ENCODE measurements around the gene KIAA1671.
"Not testable (repeated sequence)": the region's sequence is repeated elsewhere in the genome, so short reads cannot be mapped to it uniquely, and the experiment has no call there.

The KIAA1671 gene

DNA sequence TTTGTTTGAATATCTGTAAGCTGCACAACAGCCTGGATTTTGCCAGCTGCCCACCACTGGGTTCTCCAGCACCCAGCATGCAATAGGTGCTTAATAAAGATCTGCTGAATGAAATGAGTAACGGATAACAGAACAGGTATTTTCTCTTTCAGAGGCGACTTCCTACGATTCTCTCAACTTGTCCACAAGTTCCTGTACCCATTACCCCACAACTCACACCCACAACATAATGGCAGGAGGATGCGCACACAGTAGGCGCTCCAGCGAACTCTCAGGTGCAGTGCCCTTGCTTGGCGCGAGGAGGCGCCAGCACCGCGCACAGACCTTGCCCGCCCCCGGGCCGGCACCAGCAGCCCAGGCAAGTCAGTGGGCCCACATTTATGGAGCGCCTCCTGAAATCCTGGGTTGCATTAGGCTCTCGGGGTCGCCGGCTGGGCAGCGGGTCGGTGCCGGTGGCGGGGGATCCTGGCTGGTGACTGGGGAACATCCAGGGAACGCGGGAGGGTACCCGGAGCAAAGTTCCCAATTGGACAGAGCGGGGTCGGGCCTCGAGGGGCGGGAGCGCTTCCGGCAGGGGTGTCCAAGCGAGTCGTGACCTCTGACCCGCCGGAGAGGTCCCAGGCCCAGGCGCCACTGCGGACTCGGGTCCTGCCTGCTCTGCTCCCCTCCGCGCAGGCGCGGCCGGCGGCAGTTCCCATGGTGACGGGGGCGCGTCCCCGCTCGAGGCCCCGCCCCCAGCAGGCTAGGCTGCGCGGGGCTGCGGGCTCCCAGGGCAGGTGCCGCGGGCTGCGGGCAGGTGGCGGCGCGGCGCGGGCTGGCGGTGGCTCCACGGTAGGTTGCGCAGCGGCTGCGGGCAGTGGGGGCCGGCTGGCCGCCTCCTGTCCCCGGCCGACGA, at the start of gene KIAA1671:
Gene KIAA1671, plus strand, starts transcription at position 775 of the 895 bp plus-strand sequence. CDS start 75,284 bp downstream, outside the sequence.
- no peak for FAIRE-seq

DNA sequence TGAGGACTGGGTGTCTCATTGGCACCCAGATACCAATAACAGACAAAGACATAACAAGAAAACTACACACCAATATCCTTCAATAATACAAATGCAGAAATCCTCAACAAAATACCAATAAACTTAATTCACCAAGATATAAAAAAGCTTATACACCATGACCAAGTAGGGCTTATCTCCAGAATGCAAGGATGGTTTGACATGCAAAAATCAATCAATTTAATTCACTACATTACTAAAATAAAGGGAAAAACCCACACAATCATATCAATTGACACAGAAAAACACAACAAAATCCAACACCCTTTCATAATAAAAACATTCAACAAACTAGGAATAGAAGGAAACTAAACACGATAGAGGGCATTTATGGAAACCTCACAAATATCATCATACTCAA, 46.6 kb upstream of the KIAA1671 start:
- FAIRE-seq, result no peak

DNA sequence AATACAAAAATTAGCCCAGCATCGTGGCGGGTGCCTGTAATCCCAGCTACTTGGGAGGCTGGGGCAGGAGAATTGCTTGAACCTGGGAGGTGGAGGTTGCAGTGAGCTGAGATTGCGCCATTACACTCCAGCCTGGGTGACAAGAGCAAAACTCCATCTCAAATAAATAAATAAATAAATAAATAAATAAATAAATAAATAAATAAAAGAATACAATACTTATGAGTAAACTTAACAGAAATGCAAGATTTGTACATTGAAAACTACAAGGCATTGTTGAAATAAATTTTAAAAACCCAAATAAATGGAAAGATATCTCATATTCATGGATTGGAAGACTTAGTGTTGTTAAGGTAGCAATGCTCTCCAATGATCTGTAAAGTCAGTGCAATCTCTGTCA, 45.4 kb upstream of the KIAA1671 start:
- not testable (repeated sequence) for FAIRE-seq

DNA sequence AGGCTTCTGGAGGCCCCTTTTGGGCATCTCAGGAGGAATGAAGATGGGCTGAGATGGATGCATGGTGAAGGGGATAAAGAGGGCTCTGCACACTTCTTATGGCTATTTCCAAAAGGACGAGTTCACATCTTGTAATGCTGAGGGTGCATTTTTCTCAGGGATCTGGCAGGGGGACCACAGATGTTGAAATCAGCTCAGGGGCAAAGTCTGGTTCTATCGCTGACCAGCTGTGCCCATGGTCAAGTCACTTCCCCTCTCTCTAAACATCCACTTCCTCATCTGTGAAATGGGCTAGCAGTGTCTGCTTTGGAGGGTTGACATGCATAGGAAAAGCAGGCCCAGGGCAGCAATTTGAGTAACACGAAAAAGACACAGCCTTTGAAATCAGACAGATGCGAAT, 32.5 kb upstream of the KIAA1671 start:
- no peak for FAIRE-seq

DNA sequence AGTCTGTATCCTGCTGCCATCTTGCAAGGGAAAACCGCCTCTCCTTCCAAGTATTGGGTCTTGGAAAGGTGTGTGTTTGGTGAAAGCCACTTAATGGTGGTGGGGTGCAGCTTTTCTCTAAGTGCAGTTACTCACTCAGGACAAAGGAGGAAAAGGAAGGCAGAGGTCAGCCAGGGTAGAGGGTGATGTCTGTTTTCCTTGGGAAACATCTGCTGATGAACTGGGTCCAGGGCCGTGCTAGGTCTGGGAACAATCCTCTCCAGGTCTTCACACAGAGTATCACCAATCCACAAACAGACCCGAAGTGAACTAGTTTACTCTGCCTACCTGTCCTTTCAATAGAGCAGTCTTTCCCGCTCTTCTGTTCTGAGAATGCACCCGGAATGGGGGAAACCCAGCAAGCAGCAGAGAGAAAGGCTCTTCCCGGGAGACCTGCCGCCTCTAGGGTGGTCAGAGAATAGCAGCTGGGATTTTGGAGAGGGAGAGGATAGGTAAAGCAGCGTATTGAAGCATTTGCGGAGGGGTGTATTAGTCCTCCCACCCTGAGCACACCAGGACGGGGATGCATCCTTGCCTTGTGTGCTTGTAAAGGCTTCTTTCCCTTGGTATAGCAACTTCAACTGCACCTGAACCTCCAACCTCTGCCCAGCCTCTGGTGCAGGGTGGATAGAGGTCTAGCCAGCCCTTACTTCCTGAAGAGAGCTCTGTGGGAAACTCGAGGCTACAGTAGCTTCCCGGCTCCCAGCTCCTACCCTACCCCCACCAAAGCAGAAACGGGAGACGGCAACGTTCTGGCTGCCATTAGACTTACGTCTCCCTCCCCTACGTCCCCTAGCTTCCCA, 26.7 kb upstream of the KIAA1671 start:
- no peak for FAIRE-seq

DNA sequence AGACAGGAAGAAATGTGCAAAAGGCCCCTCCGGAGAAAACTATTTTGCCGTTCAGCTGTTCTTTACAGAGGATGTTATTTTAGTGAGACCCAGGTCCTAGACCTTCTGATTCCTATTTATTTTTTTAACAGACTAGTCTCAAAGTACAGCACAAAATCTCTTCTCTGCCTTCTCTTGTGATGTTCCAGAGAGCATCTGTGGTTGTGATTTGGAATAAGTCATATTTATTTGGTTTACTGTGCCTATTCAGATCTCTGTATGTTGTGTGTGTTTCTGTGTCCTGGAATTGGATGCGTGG, 26.1 kb upstream of the KIAA1671 start:
- FAIRE-seq, result no peak

DNA sequence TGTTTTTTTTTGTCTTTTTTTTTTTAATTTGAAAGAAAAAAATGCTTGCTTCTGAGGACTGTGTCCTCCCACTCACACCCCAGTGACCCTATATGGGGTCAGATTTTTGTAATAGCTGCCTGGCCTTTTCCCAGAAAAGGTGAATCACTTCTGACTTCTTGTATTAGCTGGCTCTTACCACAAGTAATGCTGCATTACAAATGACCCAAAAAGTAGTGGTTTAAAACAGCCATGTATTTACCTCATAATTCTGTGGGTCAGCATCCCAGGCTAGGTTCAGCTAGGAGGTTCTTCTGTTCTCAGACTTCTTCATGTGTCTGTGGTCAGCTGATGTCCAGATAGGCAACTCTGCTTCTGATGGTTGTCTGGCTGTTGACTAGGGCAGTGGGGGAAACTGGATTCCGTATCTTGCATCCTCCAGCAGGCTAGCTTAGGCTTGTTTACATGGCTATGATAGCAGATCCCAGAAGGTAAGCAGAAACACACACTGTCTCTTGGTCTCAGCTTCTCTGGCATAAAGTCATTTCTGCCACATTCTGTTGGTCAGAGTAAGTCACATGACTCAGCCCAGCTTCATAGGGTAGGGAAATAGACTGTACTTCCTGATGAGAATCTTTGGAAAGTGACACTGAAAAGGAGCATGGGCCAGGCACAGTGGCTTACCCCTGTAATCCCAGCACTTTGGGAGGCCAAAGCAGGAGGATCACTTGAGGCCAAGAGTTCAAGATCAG, 25.5 kb upstream of the KIAA1671 start:
- no peak for FAIRE-seq

DNA sequence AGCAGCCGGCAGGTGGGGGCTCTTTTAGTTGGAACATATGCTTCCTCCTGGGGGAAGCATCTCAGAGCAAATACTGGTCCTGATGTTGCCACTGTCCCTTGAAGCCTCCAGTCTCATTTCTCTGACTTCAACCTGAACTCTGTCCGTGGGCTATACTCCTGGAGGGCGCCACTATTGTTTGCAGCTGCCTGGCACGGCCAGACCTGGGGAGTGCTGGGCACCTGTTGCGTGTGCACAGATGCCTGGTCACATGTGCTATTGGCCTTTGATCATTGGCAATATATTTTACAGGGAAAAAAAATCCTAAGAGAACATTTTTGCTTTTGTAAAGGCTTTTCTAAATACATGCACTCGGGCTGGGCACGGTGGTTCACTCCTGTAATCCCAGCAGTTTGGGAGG, 24.2 kb upstream of the KIAA1671 start:
- FAIRE-seq, result no peak

DNA sequence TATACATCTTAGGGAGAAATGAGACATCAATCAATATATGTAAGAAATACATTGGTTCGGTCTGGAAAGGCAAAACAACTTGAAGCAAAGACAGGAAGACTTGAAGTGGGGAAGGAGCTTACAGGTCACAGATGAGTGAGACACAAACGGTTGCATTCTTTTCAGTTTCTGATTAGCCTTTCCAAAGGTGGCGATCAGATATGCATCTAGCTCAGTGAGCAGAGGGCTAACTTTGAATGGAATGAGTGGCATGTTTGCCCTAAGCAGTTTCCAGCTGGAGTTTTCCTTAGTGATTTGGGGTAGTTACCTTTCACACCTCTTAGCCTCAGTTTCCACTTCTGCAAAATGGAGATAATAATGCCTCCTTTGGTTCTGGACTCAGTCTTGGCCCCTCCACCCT, 21.8 kb upstream of the KIAA1671 start:
- FAIRE-seq, result no peak

DNA sequence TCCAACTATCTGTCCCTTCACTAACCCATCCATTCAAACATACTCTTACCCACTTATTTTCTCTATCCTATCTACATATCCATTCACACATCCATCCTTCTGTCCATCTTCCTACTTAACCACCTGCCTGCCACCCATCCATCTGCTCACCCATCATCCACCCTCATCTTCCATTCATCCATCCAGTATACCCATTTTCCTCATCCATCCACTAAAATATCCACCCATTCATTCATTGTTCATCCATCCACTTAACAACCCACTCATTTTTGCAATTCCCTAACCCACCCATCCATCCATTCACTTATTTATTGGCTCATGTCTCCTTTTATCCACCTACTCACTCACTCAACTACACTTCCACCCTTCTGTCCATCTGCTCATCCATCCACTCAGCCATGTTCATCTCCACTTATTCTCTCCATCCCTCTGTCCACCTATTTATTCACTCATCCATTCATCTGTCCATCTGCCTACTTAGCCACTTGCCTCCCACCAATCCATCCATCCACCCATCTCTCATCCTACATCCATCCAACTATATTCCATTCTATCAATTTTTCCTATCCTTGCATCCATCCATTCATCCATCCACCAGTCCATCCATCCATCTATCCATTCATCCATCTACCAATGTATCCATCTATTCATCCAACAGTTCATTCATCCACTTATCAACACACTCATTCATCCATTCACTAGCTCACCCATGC, 16.6 kb upstream of the KIAA1671 start:
- no peak for FAIRE-seq

DNA sequence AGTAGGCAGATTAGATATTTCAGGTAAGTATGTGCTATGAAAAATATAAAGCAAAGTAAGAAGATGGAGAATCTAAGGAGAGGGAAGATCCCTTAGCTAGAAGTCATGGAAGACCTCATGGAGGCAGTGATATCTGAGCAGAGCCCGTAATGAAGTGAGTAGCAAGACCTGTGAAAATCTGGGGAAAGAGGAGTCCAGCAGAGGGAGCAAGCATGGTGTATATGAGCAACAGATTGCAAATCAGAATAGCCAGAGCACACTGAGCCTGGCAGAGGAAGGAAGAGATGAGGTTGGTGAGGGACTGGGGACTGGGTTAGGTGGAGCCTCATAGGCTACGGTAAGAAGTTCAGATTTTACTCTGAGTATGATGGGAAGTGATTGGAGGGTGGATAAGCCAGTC, 15.4 kb upstream of the KIAA1671 start:
- peak; percentile 3 for FAIRE-seq

DNA sequence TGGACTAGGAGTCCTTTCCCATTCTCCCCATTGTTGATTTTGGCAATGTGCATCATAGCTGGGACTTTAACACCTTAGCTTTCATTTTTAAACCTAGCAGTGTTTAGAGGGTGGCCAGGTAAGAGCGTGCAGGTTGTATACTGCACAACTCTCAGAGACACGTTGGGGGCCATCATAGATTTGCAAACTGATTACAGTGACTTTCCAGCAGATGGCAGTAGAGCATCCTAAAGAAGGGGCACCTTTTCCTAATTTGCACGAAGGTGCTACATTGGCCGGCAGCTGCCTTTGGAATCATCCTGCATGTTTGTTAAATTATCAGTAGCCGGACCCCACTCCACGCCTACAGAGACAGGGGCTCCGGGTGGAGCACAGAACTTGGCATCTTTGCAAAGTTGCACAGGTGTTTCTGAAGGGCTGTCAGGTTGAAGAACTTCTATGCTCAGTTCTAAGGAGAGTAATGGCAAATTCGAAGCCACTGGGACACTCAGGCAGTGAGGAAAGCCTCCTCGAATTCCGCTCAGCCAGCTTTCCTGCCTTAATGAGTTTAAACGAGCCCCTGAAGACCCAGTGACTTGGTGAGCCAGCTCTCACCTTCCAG, 13.7 kb upstream of the KIAA1671 start:
- FAIRE-seq, result peak; percentile 83

DNA sequence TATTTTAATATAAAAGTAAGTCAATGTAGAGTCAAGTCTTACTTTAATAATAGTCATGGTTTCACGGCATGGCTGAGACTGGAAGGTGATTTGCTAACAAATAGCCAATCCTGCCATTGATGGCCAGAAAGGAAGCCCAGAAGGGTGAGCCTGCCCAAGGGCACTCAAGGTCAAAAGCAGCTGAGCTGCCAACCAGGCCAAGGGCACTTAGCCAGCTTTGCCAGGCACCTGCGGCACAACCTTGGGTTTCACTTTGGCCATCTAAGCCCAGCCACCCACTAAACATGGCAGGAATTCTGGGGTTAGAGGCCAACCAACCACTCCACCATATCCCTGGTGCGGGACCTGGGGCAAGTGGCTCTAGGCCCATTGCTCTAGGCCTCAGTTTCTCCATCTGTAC, 10.2 kb upstream of the KIAA1671 start:
- no peak for FAIRE-seq

DNA sequence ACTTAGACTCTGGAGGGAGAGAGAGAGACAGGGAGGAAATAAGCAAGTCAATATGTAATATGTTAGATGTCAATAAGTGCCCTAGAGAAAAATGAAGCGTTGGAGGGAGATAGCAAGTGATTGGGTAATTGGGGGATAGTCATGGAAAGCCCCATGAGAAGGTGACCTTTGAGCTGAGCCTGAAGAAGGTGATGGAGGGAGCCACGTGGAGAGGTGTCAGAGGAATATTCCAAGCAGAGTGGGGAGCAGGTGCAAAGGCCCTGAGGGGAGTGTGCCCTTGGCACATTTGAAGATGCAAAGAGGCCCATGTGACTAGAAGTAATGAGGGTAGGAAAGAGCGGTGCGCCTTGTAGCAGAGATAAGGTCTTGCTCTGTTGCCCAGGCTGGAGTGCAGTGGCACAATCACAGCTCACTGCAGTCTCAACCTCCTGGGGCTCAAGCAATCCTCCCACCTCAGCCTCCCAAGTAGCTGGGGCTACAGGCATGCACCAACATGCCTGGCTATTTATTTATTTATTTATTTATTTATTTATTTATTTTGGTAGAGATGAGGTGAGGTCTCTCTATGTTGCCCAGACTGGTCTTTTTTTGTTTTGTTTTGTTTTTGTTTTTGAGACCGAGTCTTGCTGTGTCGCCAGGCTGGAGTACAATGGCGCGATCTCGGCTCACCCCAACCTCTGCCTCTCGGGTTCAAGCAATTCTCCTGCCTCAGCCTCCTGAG, 8.1 kb upstream of the KIAA1671 start:
- no peak for FAIRE-seq

DNA sequence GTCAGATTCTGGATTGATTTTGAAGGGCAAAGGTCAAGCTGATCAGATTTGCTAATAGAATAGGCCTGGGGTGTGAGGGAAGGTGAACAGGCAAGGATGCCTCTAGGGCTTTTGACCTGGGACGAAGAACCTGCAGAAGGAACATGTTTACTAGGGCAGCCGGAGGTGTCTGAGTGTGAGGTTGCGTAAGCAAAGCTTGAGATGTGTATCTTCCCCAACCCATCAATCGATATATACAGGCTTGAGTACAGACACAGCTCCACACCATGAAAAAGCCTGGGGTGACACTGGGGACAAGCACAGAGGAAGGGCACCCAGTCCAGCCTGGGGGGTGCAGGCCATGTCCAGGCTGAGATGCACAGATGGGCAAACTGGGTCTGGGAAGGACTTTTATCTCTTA, 7.1 kb upstream of the KIAA1671 start:
- no peak for FAIRE-seq

DNA sequence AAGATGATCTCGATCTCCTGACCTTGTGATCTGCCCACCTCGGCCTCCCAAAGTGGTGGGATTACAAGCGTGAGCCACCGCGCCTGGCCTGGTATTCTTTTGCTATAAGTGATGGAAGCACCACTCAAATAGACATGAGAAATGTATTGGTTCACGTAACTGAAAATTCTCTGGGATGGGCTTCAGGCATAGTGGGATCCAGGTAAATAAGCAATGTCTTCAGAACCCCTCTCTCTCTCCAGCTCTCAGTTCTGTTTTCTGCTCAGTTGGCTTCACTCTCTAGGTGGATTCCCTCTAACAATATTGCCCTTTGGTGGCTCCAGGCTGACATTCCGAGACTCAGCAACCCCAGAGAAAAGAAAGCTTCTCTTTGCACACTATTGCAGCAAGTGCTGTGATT, 5.1 kb upstream of the KIAA1671 start:
- FAIRE-seq, result no peak

DNA sequence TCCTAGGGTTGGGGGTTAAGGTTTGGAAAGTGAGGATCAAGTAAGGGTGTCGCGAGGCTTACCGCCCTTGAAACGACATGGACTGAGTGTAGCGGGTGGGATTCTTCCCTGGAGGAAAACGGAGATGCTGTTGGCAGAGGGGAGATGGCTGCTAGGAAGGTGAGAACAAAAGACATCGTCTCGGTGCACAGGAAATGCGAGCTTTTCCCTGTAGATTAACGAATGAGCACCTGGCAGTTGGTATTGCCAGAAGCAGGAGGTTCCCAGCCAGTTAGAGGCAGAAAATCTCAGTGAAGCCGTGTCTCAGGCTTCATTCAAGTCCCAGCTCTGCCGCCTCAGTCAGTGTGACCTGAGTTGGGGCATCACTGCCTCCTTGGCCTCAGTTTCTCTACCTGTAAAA, 4.6 kb upstream of the KIAA1671 start:
- FAIRE-seq, result no peak

DNA sequence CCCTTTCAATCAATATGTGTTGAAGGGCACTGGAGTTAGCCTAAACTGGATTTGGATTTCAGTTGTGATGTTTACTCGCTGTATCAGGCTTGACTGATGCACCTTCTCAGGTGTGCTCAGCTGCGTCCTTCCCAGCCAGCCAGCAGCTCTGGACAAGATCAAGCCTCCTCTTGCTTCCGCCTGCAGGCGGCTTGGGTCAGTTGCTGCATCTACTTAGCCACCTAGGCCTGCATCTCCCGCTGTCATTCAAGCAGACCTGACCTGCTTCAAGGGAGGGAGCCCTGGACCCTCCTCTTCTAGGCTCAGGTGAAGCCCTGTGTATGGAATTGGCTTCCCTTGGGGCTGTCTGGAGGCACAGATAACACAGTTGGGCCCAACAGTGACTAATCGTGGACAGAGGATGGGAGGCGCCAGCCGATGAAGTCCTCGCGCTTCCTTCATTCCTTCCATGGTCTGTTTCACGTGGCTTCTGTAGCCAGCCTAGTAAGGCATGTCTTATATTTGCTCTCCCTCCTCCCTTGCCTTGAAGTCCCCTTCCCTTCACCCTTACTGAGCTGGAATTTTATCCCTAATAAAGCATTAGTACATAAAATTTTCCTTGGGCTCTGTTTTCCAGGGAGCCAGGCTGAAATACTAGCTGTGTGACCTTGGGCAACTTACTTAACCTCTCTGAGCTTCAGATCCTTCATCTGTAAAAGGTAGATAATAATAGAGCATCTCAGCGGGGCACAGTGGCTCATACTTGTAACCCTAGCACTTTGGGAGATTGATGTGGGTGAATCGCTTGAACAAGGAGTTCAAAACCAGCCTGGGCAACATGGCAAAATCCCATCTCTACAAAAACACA, 3.9 kb upstream of the KIAA1671 start:
- no peak for FAIRE-seq

DNA sequence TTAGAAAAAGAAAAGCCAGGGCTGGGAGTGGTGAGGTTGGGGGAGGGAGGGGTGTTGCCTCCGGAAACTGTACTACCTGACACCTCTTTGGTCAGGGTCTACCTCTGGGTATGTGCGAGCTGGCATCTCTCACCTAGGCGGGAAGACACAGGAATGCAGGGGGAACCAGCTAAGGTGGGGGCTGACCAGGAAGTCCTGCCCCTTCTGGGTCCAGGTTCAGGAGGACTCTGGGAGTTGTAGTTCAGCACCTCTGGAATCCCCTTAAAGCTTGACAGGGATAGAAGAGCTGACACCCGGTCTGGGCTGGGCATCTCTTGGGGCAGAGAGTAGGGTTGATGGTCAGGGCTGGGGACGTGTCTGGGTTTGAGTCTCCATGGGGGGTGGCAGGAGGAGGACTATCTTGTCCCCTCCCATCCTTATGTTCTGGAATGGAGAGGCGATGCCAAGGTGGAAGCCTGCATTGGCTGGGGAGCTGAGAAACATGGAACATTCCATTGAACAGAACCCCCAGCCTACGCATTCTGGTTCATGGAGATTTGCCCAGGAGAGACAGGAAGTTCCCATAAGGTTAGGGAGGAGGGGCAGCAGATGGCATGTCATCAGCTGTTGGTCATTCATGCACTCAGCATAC, 2.1 kb upstream of the KIAA1671 start:
- FAIRE-seq, result no peak

DNA sequence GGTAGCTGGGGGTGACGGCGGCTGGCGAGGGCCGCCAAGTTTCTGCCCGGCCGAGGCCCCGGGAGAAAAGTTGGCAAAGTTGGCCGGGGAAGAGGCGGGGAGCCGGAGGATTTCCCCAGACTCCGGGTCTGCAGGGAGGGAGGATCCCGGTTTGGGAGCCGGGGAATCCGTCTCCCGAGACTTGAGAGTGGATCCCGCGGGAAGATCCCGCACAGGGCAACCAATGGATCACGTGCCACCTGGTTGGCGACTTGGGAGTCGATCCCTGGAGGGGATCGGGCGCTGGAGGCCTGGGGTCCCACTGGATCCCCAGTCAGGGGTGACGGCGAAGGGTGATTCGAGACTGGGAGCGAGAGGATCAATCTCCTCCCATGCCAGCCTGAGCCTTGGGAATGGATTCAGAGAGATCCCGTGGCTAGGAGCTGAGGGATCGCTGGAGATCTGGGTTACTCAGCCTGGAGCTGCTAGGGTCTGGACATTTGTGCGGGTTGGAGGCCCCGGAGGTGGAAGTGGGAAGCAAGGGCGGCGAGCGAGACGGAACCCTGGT, 394 bp downstream of the KIAA1671 start:
- FAIRE-seq, result no peak
